Medulla oblongata (tissue), 1 donor: ENCODE results near the gene TSHZ3.

ENCODE experiments used
- DNase-seq: peaks from one replicate; pipeline ENCODE4 v3.0.0-alpha.2; 2015; ENCODE audit errors: extremely low spot score

The TSHZ3 gene

GRCh38 chr19:31335716-31336115 lies 13.5 kb downstream of the TSHZ3 start:
- DNase-seq: no peak

GRCh38 chr19:31334849-31335624 lies 14.2 kb downstream of the TSHZ3 start:
- DNase-seq: no peak

- DNase-seq: no peak
These were observed 15.0 kb downstream of the TSHZ3 start for GRCh38 chr19:31334101-31334848.

- DNase-seq: no peak
These were observed 17.1 kb downstream of the TSHZ3 start for GRCh38 chr19:31332096-31332495.

- no peak for DNase-seq
These were observed 17.7 kb downstream of the TSHZ3 start for GRCh38 chr19:31331536-31331935.

- DNase-seq: no peak
These were observed 18.5 kb downstream of the TSHZ3 start for GRCh38 chr19:31330761-31331160.

- no peak for DNase-seq
These were observed 19.0 kb downstream of the TSHZ3 start for GRCh38 chr19:31330237-31330636.

GRCh38 chr19:31329819-31330218 lies 19.4 kb downstream of the TSHZ3 start:
- no peak for DNase-seq

GRCh38 chr19:31328238-31328637 lies 21.0 kb downstream of the TSHZ3 start:
- no peak for DNase-seq

GRCh38 chr19:31326329-31327028 lies 22.8 kb downstream of the TSHZ3 start:
- DNase-seq: no peak

- DNase-seq: no peak
These were observed 23.9 kb downstream of the TSHZ3 start for GRCh38 chr19:31325342-31325741.

GRCh38 chr19:31319465-31319864 lies 29.8 kb downstream of the TSHZ3 start:
- no peak for DNase-seq

GRCh38 chr19:31318790-31319425 lies 30.3 kb downstream of the TSHZ3 start:
- no peak for DNase-seq

GRCh38 chr19:31317570-31317969 lies 31.7 kb downstream of the TSHZ3 start:
- DNase-seq: no peak

- DNase-seq: no peak
These were observed 32.1 kb downstream of the TSHZ3 start for GRCh38 chr19:31317093-31317492.

- DNase-seq: peak; percentile 3
These were observed 32.9 kb downstream of the TSHZ3 start for GRCh38 chr19:31316201-31316951.

- no peak for DNase-seq
These were observed 33.6 kb downstream of the TSHZ3 start for GRCh38 chr19:31315652-31316051.

GRCh38 chr19:31314849-31315629 lies 34.2 kb downstream of the TSHZ3 start:
- DNase-seq: no peak

GRCh38 chr19:31314156-31314555 lies 35.1 kb downstream of the TSHZ3 start:
- DNase-seq: no peak

GRCh38 chr19:31313291-31314030 lies 35.8 kb downstream of the TSHZ3 start:
- no peak for DNase-seq
